Measurements from ENCODE around the gene UBE2S. TPM values are rescaled to one million over a fixed set of nuclear protein-coding genes. Genes with fewer than 3 reads are reported as not detected.

The UBE2S gene
- total and polyA plus RNA-seq, 9 donors = 31.4 to 70.1 (median 58.7) TPM

DNA sequence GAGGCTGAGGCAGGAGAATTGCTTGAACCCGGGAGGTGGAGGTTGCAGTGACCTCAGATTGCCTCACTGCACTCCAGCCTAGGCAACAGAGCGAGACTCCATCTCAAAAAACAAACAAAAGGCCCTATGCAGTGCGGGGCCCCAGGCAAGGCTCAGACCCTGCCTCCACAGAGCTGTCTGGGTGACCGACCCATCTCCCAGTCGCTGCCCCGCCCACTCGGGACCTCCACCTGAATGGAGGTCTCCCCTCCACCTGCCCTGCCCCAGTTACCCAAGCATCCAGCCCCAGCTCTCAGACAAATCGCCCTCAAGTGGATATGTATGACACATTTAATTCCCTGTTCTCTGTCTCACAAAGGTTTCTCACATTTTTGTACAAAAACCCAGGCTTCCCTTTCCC is 42.3 kb downstream of the UBE2S start:
- Histone ChIP-seq H3K27ac (ENCODE audit: low read length) (no peak overlapping the region), H3K27me3 (ENCODE audit: control insufficient read depth, insufficient read depth, low read length) (peaks cover 31% of the 10 kb centered on the region), H3K4me1 (ENCODE audit: control insufficient read depth, insufficient read depth, low read length) (peaks cover 18% of the 10 kb centered on the region), H3K9me3 (replicated peaks; ENCODE audit: control insufficient read depth, low read depth, low read length) (no peaks in the 10 kb centered on the region), H3K36me3 (ENCODE audit: control insufficient read depth, insufficient read depth, low read length) (no peaks in the 10 kb centered on the region), H3K4me3 (ENCODE audit: low read length) (no peak overlapping the region)
- 79% methylated on average over 7 of the region's 8 CpGs for WGBS (ENCODE audit: insufficient coverage)
- no peak for DNase-seq

DNA sequence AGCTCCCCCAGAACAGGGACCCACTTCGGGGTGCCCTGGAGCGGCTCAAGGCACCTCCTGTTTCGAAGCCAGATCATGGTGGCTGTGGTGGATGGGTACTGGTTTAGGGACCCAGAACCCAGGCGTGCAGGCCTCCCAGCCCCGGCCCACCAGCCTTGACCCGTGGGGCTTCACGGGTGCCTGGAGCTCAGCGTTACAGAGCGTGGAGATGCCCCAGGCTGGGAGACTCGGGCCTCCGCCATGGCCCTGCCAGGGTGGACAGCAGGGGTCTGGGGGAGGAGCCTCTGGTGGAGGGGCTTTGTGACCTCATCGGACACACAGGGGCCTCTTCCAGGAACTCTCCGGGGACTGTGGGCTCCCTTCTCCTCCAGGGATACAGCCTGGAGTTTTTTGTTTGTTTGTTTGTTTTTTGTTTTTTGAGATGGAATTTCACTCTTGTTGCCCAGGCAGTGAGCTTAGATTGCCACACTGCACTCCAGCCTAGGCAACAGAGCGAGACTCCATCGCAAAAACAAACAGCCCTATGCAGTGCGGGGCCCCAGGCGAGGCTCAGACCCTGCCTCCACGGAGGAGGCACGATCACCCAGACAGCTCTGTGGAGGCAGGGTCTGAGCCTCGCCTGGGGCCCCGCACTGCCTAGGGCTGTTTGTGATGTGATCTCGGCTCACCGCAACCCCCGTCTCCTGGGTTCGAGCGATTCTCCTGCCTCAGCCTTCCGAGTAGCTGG is 44.4 kb downstream of the UBE2S start, which contains the start of gene GARIN5B:
Gene GARIN5B, minus strand, starts transcription at position 271 of the 727 bp plus-strand sequence. Its CDS starts 194 bp downstream, at position 77.
- no peak for DNase-seq
- Histone ChIP-seq H3K27me3 (ENCODE audit: control insufficient read depth, insufficient read depth, low read length) (peaks cover 15% of the 10 kb centered on the region), H3K9me3 (replicated peaks; ENCODE audit: control insufficient read depth, low read depth, low read length) (no peaks in the 10 kb centered on the region), H3K4me1 (ENCODE audit: control insufficient read depth, insufficient read depth, low read length) (peaks cover under 1% of the 10 kb centered on the region), H3K4me3 (ENCODE audit: low read length) (no peak within 1 kb of the TSS), H3K27ac (ENCODE audit: low read length) (no peak within 1 kb of the TSS), H3K36me3 (ENCODE audit: control insufficient read depth, insufficient read depth, low read length) (no peaks in the 10 kb centered on the region)
- WGBS (ENCODE audit: insufficient coverage) = 70% methylated on average over 20 of the region's 27 CpGs

DNA sequence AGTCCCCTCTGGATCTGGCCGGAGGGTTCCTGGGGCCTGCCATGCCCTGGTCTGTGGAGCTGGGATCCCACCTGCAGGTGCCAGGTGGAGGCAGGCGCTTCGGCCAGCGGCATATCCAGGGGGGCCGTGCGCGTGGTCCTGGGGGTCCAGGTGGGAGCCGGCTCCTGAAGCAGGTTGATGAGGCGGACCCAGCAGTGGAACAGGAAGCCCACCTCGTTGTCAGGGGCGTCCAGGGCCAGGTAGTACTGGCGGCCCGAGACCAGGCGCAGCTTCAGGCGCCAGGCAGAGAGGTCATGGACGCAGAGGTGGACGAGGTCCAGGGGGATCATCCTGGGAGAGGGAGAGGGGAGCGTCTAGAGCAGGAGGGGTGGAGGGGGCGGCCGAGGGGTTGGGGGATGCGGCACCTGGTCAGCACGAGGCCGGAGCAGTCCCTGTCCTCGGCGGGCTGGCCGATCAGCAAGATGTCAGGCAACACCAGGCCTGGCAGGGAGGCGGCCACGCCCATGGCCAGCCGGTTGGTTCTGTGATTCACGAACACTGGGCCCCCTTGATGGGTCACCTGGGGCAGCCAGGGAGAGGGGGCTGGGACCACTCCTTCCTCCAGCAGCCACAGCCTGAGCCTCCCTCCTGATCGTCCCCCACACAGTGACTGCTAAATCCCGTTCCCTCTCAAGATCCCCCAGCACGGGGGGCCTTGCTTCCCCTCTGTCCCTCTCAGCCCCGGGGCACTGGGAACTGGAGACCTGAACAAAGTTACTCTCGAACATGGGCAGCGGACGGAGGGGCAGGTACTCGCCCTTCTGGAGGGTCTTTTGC is 45.2 kb downstream of the UBE2S start:
- Histone ChIP-seq H3K36me3 (ENCODE audit: control insufficient read depth, insufficient read depth, low read length) (no peaks in the 10 kb centered on the region), H3K9me3 (replicated peaks; ENCODE audit: control insufficient read depth, low read depth, low read length) (no peaks in the 10 kb centered on the region), H3K27me3 (ENCODE audit: control insufficient read depth, insufficient read depth, low read length) (peaks cover 14% of the 10 kb centered on the region), H3K4me1 (ENCODE audit: control insufficient read depth, insufficient read depth, low read length) (no peaks in the 10 kb centered on the region), H3K4me3 (ENCODE audit: low read length) (no peak overlapping the region), H3K27ac (ENCODE audit: low read length) (no peak overlapping the region)
- DNase-seq = no peak
- WGBS (ENCODE audit: insufficient coverage) = 66% methylated on average over 28 of the region's 38 CpGs

DNA sequence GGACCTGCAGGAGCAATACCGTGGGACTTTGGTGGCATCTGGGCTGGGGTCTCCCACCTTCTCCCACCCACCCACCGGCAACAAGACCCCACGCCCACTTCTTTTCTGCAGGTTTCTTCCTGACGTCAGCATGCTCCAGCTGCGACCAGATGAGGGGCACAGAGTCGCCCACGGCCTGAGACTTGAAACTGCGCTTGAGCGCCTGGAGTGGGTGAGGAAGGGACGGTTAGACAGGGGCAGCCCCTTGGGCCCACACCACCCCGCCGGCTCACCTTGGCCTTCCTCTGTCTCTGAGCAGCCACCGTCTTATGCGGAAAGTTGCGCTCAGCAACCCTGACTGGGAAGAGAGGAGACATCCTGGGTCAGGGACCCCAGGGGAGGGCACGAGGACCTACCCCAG is 46.7 kb downstream of the UBE2S start:
- no peak overlapping the region for H3K27ac ChIP-seq (ENCODE audit: low read length)
- H3K9me3 ChIP-seq (replicated peaks; ENCODE audit: control insufficient read depth, low read depth, low read length) = no peaks in the 10 kb centered on the region
- H3K4me1 ChIP-seq (ENCODE audit: control insufficient read depth, insufficient read depth, low read length) = no peaks in the 10 kb centered on the region
- no peak for DNase-seq
- H3K27me3 ChIP-seq (ENCODE audit: control insufficient read depth, insufficient read depth, low read length) = peaks cover 24% of the 10 kb centered on the region
- WGBS (ENCODE audit: insufficient coverage) = 82% methylated on average over 13 of the region's 16 CpGs
- H3K4me3 ChIP-seq (ENCODE audit: low read length) = no peak overlapping the region
- no peaks in the 10 kb centered on the region for H3K36me3 ChIP-seq (ENCODE audit: control insufficient read depth, insufficient read depth, low read length)

DNA sequence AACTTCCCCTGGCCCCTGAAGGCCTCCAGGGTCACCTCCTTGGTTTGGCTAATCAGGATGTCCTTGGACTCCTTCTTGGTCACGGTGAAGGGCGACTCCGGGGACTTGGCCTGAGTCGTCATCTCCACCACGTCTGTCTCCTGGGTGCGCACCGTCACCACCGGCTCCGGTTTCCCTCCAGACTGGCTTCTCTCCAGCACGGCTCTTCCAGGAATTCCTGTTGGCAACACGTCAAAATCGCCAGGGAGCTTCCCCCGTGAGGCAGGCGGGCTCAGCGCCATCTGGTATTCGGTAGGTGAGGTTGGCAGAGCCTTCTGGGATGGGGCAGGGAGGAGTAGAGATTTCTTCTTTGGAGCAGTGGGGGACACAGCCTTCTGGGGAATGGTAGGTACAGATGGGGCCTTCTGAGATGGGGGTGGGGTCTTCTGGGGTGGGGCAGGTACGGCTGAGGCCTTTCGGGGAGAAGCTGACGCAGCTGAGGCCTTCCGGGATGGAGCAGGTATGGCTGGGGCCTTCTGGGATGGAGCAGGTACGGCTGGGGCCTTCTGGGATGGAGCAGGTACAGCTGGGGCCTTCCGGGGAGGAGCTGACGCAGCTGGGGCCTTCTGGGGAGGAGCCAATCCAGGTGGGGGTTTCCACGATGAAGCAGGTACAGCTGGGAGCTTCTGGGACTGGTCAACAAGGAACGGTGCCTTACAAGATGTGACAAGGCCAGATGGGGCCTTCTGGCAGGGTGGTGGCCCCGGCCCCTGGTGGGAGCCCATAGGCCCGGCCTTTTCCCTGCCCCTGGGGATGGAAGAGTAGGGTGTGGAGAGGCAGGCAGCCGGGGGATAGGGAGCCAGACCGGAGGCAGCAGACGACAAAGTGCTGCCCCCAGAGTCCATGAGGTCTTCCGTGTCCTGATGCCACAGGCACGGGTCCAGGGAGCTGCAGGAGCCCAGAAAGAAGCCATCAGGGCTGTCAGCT is 48.4 kb downstream of the UBE2S start:
- no peaks in the 10 kb centered on the region for H3K36me3 ChIP-seq (ENCODE audit: control insufficient read depth, insufficient read depth, low read length)
- H3K4me3 ChIP-seq (ENCODE audit: low read length) = no peak overlapping the region
- H3K27ac ChIP-seq (ENCODE audit: low read length) = no peak overlapping the region
- H3K27me3 ChIP-seq (ENCODE audit: control insufficient read depth, insufficient read depth, low read length) = peaks cover 41% of the 10 kb centered on the region
- WGBS (ENCODE audit: insufficient coverage) = 68% methylated on average over 26 of the region's 32 CpGs
- H3K4me1 ChIP-seq (ENCODE audit: control insufficient read depth, insufficient read depth, low read length) = peaks cover 4% of the 10 kb centered on the region
- no peaks in the 10 kb centered on the region for H3K9me3 ChIP-seq (replicated peaks; ENCODE audit: control insufficient read depth, low read depth, low read length)
- no peak for DNase-seq

DNA sequence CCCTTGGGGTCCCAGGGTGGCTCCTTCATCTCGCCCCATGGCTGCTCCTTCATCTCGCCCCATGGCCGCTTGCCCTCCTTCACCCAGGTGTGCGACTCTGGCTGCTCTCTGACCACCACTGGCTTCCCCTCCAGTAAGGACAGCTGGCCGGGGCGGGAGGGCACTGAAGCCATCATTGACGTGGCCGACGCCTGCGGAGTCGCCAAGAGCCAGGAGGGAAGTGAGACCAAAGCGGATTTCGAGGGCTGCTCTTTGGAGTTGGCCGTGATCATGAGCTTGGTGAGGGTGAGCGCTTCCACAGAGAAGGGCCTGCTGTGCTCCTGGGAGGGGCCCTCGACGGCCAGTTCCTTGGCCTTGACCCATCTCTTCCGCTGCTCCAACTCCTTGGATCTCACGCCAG is 49.1 kb downstream of the UBE2S start:
- WGBS (ENCODE audit: insufficient coverage) = 80% methylated on average over 19 of the region's 19 CpGs
- Histone ChIP-seq H3K27me3 (ENCODE audit: control insufficient read depth, insufficient read depth, low read length) (peaks cover 46% of the 10 kb centered on the region), H3K36me3 (ENCODE audit: control insufficient read depth, insufficient read depth, low read length) (no peaks in the 10 kb centered on the region)

DNA sequence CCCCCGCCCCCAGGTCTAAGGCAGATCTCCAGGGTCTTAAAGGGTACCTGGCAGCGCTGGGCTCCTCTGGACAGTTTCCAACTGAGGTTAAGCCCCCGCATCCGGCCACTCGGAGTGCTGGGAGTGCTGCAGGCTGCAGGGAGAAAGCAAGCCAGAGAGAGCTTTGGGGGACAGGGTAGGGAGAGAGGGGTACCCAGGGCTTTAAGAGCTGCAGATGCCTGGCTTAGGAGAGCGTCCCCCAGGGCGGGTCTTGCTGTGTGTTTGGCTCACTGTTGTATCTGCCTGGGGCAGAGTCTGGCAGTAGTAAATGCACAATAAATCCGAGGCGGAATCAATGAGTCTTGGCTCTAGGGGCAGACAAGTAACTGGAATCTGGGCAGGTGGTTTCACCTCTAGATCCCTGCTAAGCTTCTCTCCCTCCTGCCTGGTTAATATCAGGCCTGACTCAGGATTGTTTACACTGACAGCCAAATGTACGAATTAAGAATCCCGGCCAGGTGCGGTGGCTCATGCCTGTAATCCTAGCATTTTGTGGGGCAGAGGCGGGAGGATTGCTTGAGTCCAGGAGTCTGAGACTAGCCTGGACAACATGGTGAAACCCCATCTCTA is 52.3 kb downstream of the UBE2S start:
- WGBS (ENCODE audit: insufficient coverage) = 4% methylated on average over 8 of the region's 13 CpGs
- no peaks in the 10 kb centered on the region for H3K9me3 ChIP-seq (replicated peaks; ENCODE audit: control insufficient read depth, low read depth, low read length)
- no peak for DNase-seq
- H3K27me3 ChIP-seq (ENCODE audit: control insufficient read depth, insufficient read depth, low read length) = peaks cover 75% of the 10 kb centered on the region
- no peaks in the 10 kb centered on the region for H3K36me3 ChIP-seq (ENCODE audit: control insufficient read depth, insufficient read depth, low read length)
- peaks cover 14% of the 10 kb centered on the region for H3K4me1 ChIP-seq (ENCODE audit: control insufficient read depth, insufficient read depth, low read length)
- no peak overlapping the region for H3K4me3 ChIP-seq (ENCODE audit: low read length)
- H3K27ac ChIP-seq (ENCODE audit: low read length) = no peak overlapping the region

More for the DNA sequence above, 49.1 kb downstream of the UBE2S start:
- no peak for DNase-seq
- Histone ChIP-seq H3K9me3 (replicated peaks; ENCODE audit: control insufficient read depth, low read depth, low read length) (no peaks in the 10 kb centered on the region), H3K4me1 (ENCODE audit: control insufficient read depth, insufficient read depth, low read length) (peaks cover 10% of the 10 kb centered on the region), H3K27ac (ENCODE audit: low read length) (no peak overlapping the region), H3K4me3 (ENCODE audit: low read length) (no peak overlapping the region)

DNA sequence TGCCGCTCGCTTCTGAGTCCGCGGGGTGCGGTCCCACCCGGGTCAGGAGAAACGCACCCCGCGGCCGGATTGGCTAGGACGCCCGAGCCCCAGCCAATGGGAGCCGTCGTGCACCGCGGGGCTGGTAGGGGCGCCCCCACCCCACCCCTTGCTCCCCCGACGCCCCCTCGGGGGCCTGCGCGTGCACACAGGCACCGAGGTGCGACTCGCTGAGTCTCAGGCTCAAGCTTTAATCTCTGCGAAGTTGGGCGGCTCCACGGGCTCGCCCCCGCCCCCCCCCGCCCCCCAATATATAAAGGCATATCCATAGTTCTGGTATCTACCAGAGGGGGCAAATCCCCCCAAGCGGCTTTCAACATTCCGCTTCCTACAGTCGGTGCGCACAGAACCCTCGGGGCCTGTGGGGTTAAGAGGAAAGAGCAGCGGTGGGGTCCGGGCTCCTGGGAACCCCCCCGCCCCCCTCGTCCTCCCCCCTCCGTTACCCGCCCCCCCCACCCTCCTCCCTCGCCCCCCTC is 52.8 kb downstream of the UBE2S start, which contains the start of gene COX6B2:
Gene COX6B2, minus strand, starts transcription at position 22 of the 515 bp plus-strand sequence. CDS start 198 bp downstream, outside the sequence.
- Histone ChIP-seq H3K27me3 (ENCODE audit: control insufficient read depth, insufficient read depth, low read length) (peaks cover 75% of the 10 kb centered on the region), H3K27ac (ENCODE audit: low read length) (no peak within 1 kb of the TSS), H3K4me3 (ENCODE audit: low read length) (peak within 1 kb of the TSS; percentile 19), H3K36me3 (ENCODE audit: control insufficient read depth, insufficient read depth, low read length) (no peaks in the 10 kb centered on the region), H3K9me3 (replicated peaks; ENCODE audit: control insufficient read depth, low read depth, low read length) (no peaks in the 10 kb centered on the region), H3K4me1 (ENCODE audit: control insufficient read depth, insufficient read depth, low read length) (peaks cover 14% of the 10 kb centered on the region)
- 0% methylated on average over 8 of the region's 43 CpGs for WGBS (ENCODE audit: insufficient coverage)
- no peak for DNase-seq

All from muscle of leg (tissue), 11 donors.